ENCODE data around the gene PIP5K1C.
"Not testable (repeated sequence)": the region's sequence is repeated elsewhere in the genome, so short reads cannot be mapped to it uniquely, and the experiment has no call there.

The PIP5K1C gene

GRCh38 chr19:3643674-3644313 is 56.5 kb downstream of the PIP5K1C start:
- no peak for DNase-seq

GRCh38 chr19:3642987-3643673 is 57.1 kb downstream of the PIP5K1C start:
- no peak for DNase-seq

GRCh38 chr19:3642296-3642695 is 58.0 kb downstream of the PIP5K1C start:
- no peak for DNase-seq

- no peak for DNase-seq
These were observed 58.6 kb downstream of the PIP5K1C start for GRCh38 chr19:3641515-3642269.

GRCh38 chr19:3639479-3639878 is 60.8 kb downstream of the PIP5K1C start:
- no peak for DNase-seq

GRCh38 chr19:3638208-3639193 is 61.8 kb downstream of the PIP5K1C start:
- DNase-seq = no peak

GRCh38 chr19:3637621-3638020 is 62.6 kb downstream of the PIP5K1C start:
- DNase-seq = no peak

- DNase-seq = no peak
These were observed 63.3 kb downstream of the PIP5K1C start for GRCh38 chr19:3636962-3637361.

GRCh38 chr19:3636506-3636905 is 63.8 kb downstream of the PIP5K1C start:
- no peak for DNase-seq

GRCh38 chr19:3634496-3635045 is 65.7 kb downstream of the PIP5K1C start:
- no peak for DNase-seq

- DNase-seq = no peak
These were observed 66.7 kb downstream of the PIP5K1C start for GRCh38 chr19:3633559-3633988.

GRCh38 chr19:3632739-3633558 is 67.3 kb downstream of the PIP5K1C start:
- DNase-seq = no peak

GRCh38 chr19:3632098-3632497 is 68.2 kb downstream of the PIP5K1C start:
- DNase-seq = no peak

- no peak for DNase-seq
These were observed 69.0 kb downstream of the PIP5K1C start for GRCh38 chr19:3631053-3631861.

- DNase-seq = not testable (repeated sequence)
These were observed 71.5 kb downstream of the PIP5K1C start for GRCh38 chr19:3628766-3629165.

GRCh38 chr19:3627351-3627723 is 72.9 kb downstream of the PIP5K1C start:
- no peak for DNase-seq

GRCh38 chr19:3626473-3627350 is 73.6 kb downstream of the PIP5K1C start, which contains the start of gene CACTIN:
TSS of gene CACTIN (minus strand) at chr19:3626790. CDS start at chr19:3626762, 28 bp downstream.
- peak; percentile 99 for DNase-seq

GRCh38 chr19:3625996-3626472 is 74.2 kb downstream of the PIP5K1C start:
- no peak for DNase-seq

- no peak for DNase-seq
These were observed 76.6 kb downstream of the PIP5K1C start for GRCh38 chr19:3623716-3624115.

All from NCI-H1092 (cell line).